Colonic mucosa (tissue), 4 donors: ENCODE measurements around the gene GHRH. TPM values are rescaled to one million over a fixed set of nuclear protein-coding genes. Genes with fewer than 3 reads are reported as not detected.

Experiments
- DNase-seq: peaks from one replicate; pipeline ENCODE4 v3.0.0-alpha.2; 2020
- H3K27ac ChIP-seq: fragments of 200-600 bp; one replicate; pipeline ENCODE4 v1.8.0; 2021
- H3K27me3 ChIP-seq: fragments of 200-600 bp; one replicate; pipeline ENCODE4 v1.8.0; 2021
- H3K36me3 ChIP-seq: fragments of 200-600 bp; one replicate; pipeline ENCODE4 v1.8.0; 2021
- H3K4me1 ChIP-seq: fragments of 200-600 bp; one replicate; pipeline ENCODE4 v1.8.0; 2021; ENCODE audit warnings: mild to moderate bottlenecking
- H3K4me3 ChIP-seq: fragments of 200-600 bp; one replicate; pipeline ENCODE4 v1.8.0; 2021
- H3K9ac ChIP-seq, 2 donors: one replicate each; pipeline ENCODE4 v1.7.0; 2013; ENCODE audit warnings: control low read depth in 2 of 2, low read depth in 2 of 2, low read length in 2 of 2
- H3K9me3 ChIP-seq: fragments of 200-600 bp; one replicate; pipeline ENCODE4 v1.8.0; 2021
- CTCF ChIP-seq: fragments of 200-600 bp; IDR thresholded peaks from one replicate; pipeline ENCODE4 v1.8.0; 2022; ENCODE audit warnings: antibody characterized with exemption, mild to moderate bottlenecking
- intact Hi-C: fragments of 100-400 bp; cut with DNase I; formaldehyde crosslinking; loops from one replicate; pipeline ENCODE4 v1.14.1; 2022
- total RNA-seq, 2 donors: library from RNA; stranded (reverse); fragmentation: NEBNext Ultra II Directional in 1 of 2; extraction: Animal tissue kit (Norgen Biotek cat#: 25700) in 1 of 2; gene quantifications; one replicate each; pipeline ENCODE4 v1.2.1, GENCODE V29; 2021
- donor health status: healthy.
- donor health status: DM: no; HTN: no; CAD: no.
- donor health status: DM: no; HTN: no; CAD: no.

GHRH gene
- total RNA-seq, 2 donors from 2014 or later: not detected

GRCh38 chr20:37266940-37267666 lies 5.5 kb upstream of the GHRH start:
- H3K36me3 ChIP-seq: no peaks in the 10 kb centered on the region
- no peak overlapping the region for H3K27ac ChIP-seq
- H3K4me3 ChIP-seq: no peak overlapping the region
- no peaks in the 10 kb centered on the region for H3K4me1 ChIP-seq
- no peak for DNase-seq
- no peak overlapping the region for H3K9ac ChIP-seq
- H3K27me3 ChIP-seq: no peaks in the 10 kb centered on the region
- H3K9me3 ChIP-seq: no peaks in the 10 kb centered on the region
- intact Hi-C loops: loop anchor here (10.0 kb wide), 1 partner anchor 72 kb away; no protein-coding TSS in a partner anchor
- TF ChIP-seq CTCF: no peak

GRCh38 chr20:37265152-37265551 lies 3.5 kb upstream of the GHRH start:
- H3K9me3 ChIP-seq: no peaks in the 10 kb centered on the region
- no peak for TF ChIP-seq CTCF
- H3K27ac ChIP-seq: no peak overlapping the region
- no peaks in the 10 kb centered on the region for H3K36me3 ChIP-seq
- H3K4me1 ChIP-seq: no peaks in the 10 kb centered on the region
- no peak for DNase-seq
- H3K4me3 ChIP-seq: no peak overlapping the region
- intact Hi-C loops: loop anchor here (10.0 kb wide), 1 partner anchor 70 kb away; no protein-coding TSS in a partner anchor
- no peaks in the 10 kb centered on the region for H3K27me3 ChIP-seq
- no peak overlapping the region for H3K9ac ChIP-seq

GRCh38 chr20:37263686-37264085 lies 2.1 kb upstream of the GHRH start:
- intact Hi-C loops: loop anchor here (10.0 kb wide), 1 partner anchor 69 kb away; no protein-coding TSS in a partner anchor

GRCh38 chr20:37262505-37262904 lies 891 bp upstream of the GHRH start:
- Histone ChIP-seq H3K9ac (no peak overlapping the region), H3K27me3 (no peaks in the 10 kb centered on the region), H3K9me3 (no peaks in the 10 kb centered on the region), H3K4me1 (no peaks in the 10 kb centered on the region), H3K4me3 (no peak overlapping the region), H3K36me3 (no peaks in the 10 kb centered on the region), H3K27ac (no peak overlapping the region)
- no peak for TF ChIP-seq CTCF
- DNase-seq: no peak
- intact Hi-C loops: loop anchor here (10.0 kb wide), 1 partner anchor 68 kb away; no protein-coding TSS in a partner anchor

More at GRCh38 chr20:37263686-37264085, 2.1 kb upstream of the GHRH start:
- Histone ChIP-seq H3K9ac (no peak overlapping the region), H3K27ac (no peak overlapping the region), H3K4me3 (no peak overlapping the region), H3K9me3 (no peaks in the 10 kb centered on the region), H3K4me1 (no peaks in the 10 kb centered on the region), H3K36me3 (no peaks in the 10 kb centered on the region), H3K27me3 (no peaks in the 10 kb centered on the region)
- no peak for DNase-seq
- no peak for TF ChIP-seq CTCF

- Histone ChIP-seq H3K27me3 (no peaks in the 10 kb centered on the region), H3K9me3 (no peaks in the 10 kb centered on the region), H3K36me3 (no peaks in the 10 kb centered on the region), H3K4me3 (no peak overlapping the region), H3K27ac (no peak overlapping the region), H3K9ac (no peak overlapping the region), H3K4me1 (no peaks in the 10 kb centered on the region)
- intact Hi-C loops: loop anchor here (10.0 kb wide), 1 partner anchor 66 kb away; no protein-coding TSS in a partner anchor
- TF ChIP-seq CTCF: no peak
- no peak for DNase-seq
Measured at GRCh38 chr20:37260923-37261322, 691 bp downstream of the GHRH start.
